Kidney glomerular epithelial cell (primary cell): ENCODE results near the gene ALLC.
"Not testable (repeated sequence)": the region's sequence is repeated elsewhere in the genome, so short reads cannot be mapped to it uniquely, and the experiment has no call there.

ENCODE experiments used
- DNase-seq: peaks from one replicate; lab custom pipeline; 2025; lab: John Stamatoyannopoulos, UW

The ALLC gene

DNA sequence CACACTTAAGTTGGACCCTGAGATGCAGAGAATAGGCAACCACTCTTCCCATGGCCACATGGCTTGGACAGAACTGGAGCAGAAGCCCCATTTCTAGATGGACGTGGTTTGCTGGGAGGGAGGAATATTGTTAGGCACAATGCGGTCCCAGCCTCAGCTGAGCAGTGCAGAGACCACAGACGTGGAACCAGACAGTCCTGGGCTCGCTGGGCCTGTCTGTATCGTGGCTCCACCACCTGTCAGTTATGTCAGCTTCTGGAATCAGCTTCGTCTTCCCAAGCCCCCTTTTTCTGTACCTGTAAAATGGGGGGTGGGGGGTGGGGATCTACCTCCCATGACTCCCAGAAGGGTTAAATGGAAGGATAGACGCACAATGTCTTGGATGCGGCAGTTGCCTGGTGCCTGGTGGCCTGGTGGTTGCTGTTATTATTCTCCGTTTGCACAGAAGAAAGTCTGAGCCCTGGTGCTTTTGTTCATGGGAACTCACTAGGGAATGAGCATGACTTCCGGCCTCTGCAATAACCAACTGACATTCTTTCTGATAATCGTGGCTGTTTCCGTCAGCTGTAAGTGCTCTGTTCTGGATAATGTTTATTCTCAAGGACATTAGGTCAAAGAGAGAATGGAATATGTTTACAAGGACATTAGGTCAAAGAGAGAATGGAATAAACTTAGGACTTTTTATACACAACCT lies 31.7 kb upstream of the ALLC start:
- DNase-seq, result no peak

DNA sequence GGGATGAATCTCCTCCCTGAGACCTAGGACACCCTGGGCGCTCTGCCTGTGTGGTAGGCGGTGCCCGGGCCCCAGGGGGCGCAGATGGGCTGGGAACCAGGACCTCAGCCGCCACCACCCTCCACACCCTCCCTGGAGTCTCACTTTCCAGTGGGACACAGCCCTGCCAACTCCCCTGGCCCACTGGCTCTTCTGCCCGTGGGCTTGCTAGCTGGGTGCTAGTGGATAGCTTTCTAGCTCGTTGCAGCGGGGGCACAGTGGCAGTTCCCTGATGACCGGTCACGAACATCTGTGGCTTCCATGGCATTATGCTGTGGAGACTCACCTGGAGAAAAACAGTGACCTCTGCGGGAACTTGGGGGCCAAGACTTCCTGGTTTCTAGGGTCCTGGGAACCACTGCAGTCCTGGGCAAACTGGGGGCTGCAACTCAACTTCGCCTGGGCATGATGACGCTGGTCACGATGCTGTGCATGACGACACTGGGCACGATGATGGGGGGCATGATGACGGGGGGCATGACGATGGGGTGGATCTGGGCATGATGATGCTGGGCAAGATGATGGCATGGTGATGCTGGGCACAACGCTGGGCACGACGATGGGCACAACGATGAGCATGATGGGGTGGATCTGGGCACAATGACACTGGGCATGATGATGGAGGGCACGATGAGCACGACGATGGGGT lies 31.0 kb upstream of the ALLC start:
- DNase-seq, result no peak

DNA sequence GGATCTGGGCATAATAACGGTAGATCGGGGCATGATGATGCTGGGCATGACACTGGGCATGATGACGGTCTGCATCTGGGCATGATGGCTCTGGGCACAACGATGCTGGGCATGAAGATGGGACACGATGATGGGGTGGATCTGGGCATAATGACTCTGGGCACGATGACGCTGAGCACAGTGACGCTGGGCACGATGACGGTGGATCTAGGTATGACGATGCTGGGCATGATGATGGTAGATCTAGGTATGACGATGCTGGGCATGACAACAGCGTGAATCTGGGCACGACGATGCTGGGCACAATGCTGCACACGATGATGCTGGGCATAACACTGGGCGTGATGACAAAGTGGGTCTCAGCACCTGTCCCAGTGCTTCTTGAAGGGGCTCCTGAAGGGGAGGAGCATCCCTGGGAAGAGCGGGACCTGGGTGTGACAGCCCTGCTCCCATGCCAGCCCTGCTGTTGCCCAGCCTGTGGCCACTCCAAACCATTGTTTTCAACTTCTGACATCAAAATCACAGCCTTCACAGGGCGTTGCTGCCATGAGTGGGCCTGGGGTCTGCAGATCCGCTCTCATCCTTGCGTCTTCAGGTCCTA lies 30.4 kb upstream of the ALLC start:
- DNase-seq, result no peak

GRCh38 chr2:3628241-3628679 lies 29.7 kb upstream of the ALLC start:
- DNase-seq, result no peak

GRCh38 chr2:3628800-3629199 lies 29.2 kb upstream of the ALLC start:
- no peak for DNase-seq

DNA sequence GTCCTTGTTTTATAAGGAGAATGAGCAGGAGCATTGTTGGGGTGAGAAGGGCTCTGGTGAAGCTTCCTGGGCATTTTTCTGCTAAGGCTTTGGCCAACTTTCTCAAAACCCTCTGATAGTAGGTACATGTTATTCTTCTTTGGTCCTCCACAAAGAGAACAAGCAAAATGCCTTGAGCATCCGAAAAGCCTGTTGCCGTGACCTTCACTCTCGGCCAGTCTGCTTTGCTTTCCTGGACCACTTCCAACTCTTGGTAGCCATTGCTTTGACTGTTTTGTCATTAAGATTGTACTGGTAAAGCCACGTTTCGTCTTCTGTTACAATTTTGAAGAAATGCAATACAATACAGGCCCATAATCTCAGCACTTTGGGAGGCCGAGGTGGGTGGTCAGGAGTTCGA lies 27.4 kb upstream of the ALLC start:
- no peak for DNase-seq

DNA sequence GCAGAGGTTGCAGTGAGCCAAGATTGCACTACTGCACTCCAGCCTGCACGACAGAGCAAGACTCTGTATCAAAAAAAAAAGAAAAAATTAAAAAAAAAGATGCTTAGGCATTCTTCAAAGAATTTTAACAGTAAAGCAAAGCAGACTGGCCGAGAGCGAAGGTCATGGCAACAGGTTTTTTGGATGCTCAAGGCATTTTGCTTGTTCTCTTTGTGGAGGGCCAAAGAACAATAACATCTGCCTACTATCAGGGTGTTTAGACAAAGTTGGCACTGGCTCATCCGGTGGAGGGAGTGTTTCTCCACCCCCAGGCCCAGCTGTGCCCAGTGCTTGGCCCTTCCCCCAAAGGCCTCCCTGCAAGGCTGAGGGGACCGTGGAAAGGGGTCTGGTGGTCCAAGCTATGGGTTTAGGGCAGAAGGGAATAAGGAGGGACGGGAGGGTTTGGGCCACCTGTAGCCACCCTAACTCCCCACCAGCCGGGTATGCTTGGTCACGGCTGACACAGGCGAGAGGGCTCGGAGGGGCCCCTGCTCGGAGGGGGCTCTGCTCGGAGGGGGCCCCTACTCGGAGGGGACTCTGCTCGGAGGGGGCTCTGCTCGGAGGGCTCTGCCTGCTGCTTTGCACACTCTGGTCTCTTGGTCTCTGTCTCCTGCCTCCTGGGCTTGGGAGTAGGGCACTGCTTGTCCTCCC lies 26.7 kb upstream of the ALLC start:
- DNase-seq, result no peak

GRCh38 chr2:3631851-3632659 lies 25.9 kb upstream of the ALLC start:
- no peak for DNase-seq

- no peak for DNase-seq
These were observed 24.7 kb upstream of the ALLC start for GRCh38 chr2:3633089-3633981.

- no peak for DNase-seq
These were observed 23.9 kb upstream of the ALLC start for GRCh38 chr2:3633982-3634595.

GRCh38 chr2:3634596-3635121 lies 23.3 kb upstream of the ALLC start:
- DNase-seq, result no peak

DNA sequence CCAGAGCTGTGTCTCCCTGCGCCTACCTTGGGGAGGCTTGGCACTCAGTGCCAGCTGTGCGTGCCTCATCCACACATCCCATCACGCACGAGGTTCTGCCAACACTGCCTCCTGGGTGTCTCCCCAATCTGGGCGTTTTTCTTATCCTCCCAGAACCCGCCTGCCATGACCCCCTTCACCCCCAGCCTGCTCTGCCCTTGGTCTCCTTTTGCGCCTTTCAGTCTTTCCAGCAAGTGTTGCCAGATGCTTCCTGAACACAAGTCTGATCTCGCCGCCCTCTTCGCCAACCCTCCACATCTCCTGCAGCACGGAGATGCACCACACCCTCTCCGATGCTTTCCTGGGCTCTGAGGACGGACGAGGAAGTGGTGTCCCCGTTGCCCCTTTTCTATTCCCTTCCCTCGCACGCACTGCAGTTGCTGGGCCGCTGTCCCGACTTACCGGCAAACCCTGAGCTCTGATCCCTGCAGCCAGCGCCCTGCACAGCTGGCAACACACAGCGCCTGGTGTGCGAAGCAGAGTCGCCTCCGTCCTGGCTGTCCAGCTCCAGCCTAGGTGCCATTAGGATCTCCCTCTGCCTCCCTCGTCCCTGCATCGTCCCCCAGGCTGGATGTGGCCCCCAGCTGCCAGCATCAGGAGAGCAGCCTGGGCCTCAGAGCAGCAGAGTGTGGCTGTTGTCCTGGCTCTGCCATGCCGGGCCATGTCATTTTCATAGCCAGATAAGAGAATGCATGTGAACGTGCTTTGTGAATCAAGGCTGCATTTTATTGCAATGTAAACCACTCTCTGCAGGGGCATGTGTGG lies 22.6 kb upstream of the ALLC start:
- DNase-seq, result no peak

- DNase-seq, result not testable (repeated sequence)
These were observed 22.0 kb upstream of the ALLC start for GRCh38 chr2:3635975-3636327.

- no peak for DNase-seq
These were observed 21.3 kb upstream of the ALLC start for GRCh38 chr2:3636586-3637310.

GRCh38 chr2:3637311-3637675 lies 20.7 kb upstream of the ALLC start:
- DNase-seq, result no peak

- no peak for DNase-seq
These were observed 20.1 kb upstream of the ALLC start for GRCh38 chr2:3637692-3638455.

DNA sequence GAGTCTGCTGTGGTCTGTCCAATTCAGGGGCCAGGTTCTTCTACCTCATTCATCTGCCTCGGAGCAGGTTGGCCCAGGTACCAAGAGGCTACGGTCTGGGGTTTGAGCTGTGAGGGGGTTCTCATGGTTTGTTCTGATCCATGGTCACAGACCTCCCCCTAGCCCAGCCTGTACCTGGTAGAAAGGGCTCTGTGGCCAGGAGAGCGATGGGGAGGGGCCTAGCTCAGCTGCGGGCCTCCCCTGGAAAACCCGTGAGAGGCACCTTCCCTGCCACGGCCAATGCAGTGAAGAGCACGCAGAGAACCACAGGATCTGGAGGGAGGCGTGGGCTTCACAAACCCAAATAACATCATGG lies 19.6 kb upstream of the ALLC start:
- DNase-seq, result no peak

DNA sequence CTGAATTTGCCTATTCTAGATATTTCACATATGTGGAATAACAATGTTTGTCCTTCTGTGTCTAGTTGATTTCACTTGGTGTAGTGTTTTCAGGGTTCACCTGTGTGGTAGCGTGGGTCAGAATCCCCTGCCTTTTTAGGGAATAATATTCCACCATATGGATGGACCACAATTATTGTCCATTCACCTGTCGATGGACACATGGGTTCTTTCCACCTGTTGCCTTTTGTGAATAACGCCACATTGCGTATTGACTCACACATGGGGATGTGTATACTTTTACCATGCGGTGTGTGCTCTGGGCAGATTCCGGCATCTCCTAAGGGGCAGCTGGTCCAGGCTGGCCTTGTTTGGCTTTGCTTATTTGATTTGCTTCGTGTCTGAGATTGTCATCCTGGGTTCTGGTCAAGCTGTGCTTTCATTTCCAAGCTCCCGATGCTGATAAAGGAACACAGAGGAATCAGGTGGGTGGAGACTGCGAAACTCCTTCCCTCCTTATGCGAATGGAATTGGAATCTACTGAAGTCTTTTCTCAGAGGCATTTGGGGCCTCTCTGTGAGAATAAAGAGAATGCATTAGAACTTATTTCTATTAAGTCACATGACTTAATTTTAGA lies 18.9 kb upstream of the ALLC start:
- no peak for DNase-seq
